ENCODE measurements around the gene HSP90AB1.

- TF ChIP-seq CTCF (IDR thresholded peaks at IDR 0.05) (no peak), POLR2A (IDR thresholded peaks at IDR 0.05) (no peak)
Observed at GRCh38 chr6:44251576-44252524, 4.9 kb downstream of the HSP90AB1 start.
